ENCODE measurements around the gene TGFB3. TPM values are rescaled to one million over a fixed set of nuclear protein-coding genes. Genes with fewer than 3 reads are reported as not detected.

The TGFB3 gene
- total RNA-seq (1 to 10 TPM; 2.1 to 5.8 TPM), polyA plus RNA-seq (1 to 10 TPM; 2.1 to 4.3 TPM)

GRCh38 chr14:75981426-75982265, at the start of gene TGFB3:
TSS of gene TGFB3 (minus strand) at chr14:75981995. CDS start at chr14:75980893, 1,102 bp downstream.
- peaks cover 2 to 64% (median 36%) of the 10 kb centered on the region in 4 donors for H3K4me1 ChIP-seq (ENCODE audit: control insufficient read depth in 4 of 4, insufficient read depth in 4 of 4, low read length in 3 of 4)
- 2% methylated on average over 26 of the region's 26 CpGs for WGBS
- H3K27me3 ChIP-seq (ENCODE audit: control insufficient read depth in 4 of 4, insufficient read depth in 4 of 4, low read length in 3 of 4): no peaks in the 10 kb centered on the region
- TF ChIP-seq REST (IDR thresholded peaks at IDR 0.05): peak; percentile 57
- peak; percentile 32 to 59 for TF ChIP-seq RXRA (IDR thresholded peaks at IDR 0.05)
- no peak for TF ChIP-seq GABPA (IDR thresholded peaks at IDR 0.05 in 1 of 2, conservative IDR thresholded peaks at IDR 0.05 in 1 of 2)
- TF ChIP-seq HNF4A (conservative IDR thresholded peaks at IDR 0.05): peak in 1 of 2 donors; percentile 4
- no peak for TF ChIP-seq FOXA1 (IDR thresholded peaks at IDR 0.05)
- TF ChIP-seq EGR1 (IDR thresholded peaks at IDR 0.05; ENCODE audit: low read depth in 2 of 2): no peak
- TF ChIP-seq RAD21 (IDR thresholded peaks at IDR 0.05): peak in 1 of 2 donors; percentile 53
- TF ChIP-seq SP1 (IDR thresholded peaks at IDR 0.05): peak; percentile 50
- TF ChIP-seq HNF4G (IDR thresholded peaks at IDR 0.05): no peak
- TF ChIP-seq CTCF (IDR thresholded peaks at IDR 0.05; ENCODE audit: low read depth, low read length, missing input control): no peak
- TF ChIP-seq JUND (IDR thresholded peaks at IDR 0.05): no peak
- TF ChIP-seq MAX (IDR thresholded peaks at IDR 0.05): peak; percentile 54
- TF ChIP-seq NR2F2 (IDR thresholded peaks at IDR 0.05): peak; percentile 56
- TF ChIP-seq TAF1 (conservative IDR thresholded peaks at IDR 0.05): no peak
- no peak for TF ChIP-seq ZBTB33 (IDR thresholded peaks at IDR 0.05)
- TF ChIP-seq YY1 (IDR thresholded peaks at IDR 0.05): no peak
- TF ChIP-seq FOXA2 (IDR thresholded peaks at IDR 0.05): no peak
- no peak for TF ChIP-seq ATF3 (IDR thresholded peaks at IDR 0.05)
- peak within 1 kb of the TSS; percentile 49 to 79 (median 67) for H3K4me3 ChIP-seq (ENCODE audit: low read depth in 1 of 3, low read length in 3 of 3)
- peak within 1 kb of the TSS; percentile 46 to 84 for H3K9ac ChIP-seq (ENCODE audit: low read depth in 1 of 2, low read length in 2 of 2)
- no peaks in the 10 kb centered on the region for H3K9me3 ChIP-seq (ENCODE audit: control insufficient read depth in 4 of 4, low read length in 3 of 4)
- H3K27ac ChIP-seq (ENCODE audit: low read depth in 1 of 2, low read length in 2 of 2): peak within 1 kb of the TSS; percentile 60 to 93
- H3K36me3 ChIP-seq (ENCODE audit: control insufficient read depth in 4 of 4, insufficient read depth in 3 of 4, low read depth in 1 of 4, low read length in 3 of 4): no peaks in the 10 kb centered on the region
- DNase-seq (ENCODE audit: low spot score): peak; percentile 66

Data from liver (tissue), 9 donors.